ENCODE data around the gene DNASE1L3. TPM values are rescaled to one million over a fixed set of nuclear protein-coding genes. Genes with fewer than 3 reads are reported as not detected.
"Not testable (repeated sequence)": the region's sequence is repeated elsewhere in the genome, so short reads cannot be mapped to it uniquely, and the experiment has no call there.

Gene DNASE1L3
- total and polyA plus RNA-seq, 10 donors, result 52.1 to 245 (median 130) TPM

GRCh38 chr3:58202917-58203360 lies 7.8 kb downstream of the DNASE1L3 start:
- peak overlapping the region in 6 of 8 donors; percentile 9 to 81 (median 52) for H3K27ac ChIP-seq
- H3K36me3 ChIP-seq, result peaks cover 0 to 20% (median 0%) of the 10 kb centered on the region in 6 donors
- peaks cover 28 to 73% (median 53%) of the 10 kb centered on the region in 6 donors for H3K4me1 ChIP-seq
- no peak overlapping the region for H3K4me3 ChIP-seq
- WGBS, 5 donors, result 47 to 75% (median 59%) methylated on average over 9 of the region's 9 CpGs
- no peaks in the 10 kb centered on the region for H3K27me3 ChIP-seq (replicated peaks in 1 of 7)
- intact Hi-C loops (cut with DNase I; ENCODE audit: low total_unique reads), result no loop called here
- TF ChIP-seq POLR2A (IDR thresholded peaks at IDR 0.05) (no peak), CTCF (IDR thresholded peaks at IDR 0.05 in 8 of 11, conservative IDR thresholded peaks at IDR 0.05 in 3 of 11) (no peak), POLR2AphosphoS5 (IDR thresholded peaks at IDR 0.05) (peak in 2 of 3 donors; percentile 22 to 72)
- no peak for DNase-seq
- peaks cover 0 to 6% (median 0%) of the 10 kb centered on the region in 8 donors for H3K9me3 ChIP-seq

GRCh38 chr3:58201451-58201850 lies 9.3 kb downstream of the DNASE1L3 start:
- peaks cover 0 to 22% (median 0%) of the 10 kb centered on the region in 6 donors for H3K36me3 ChIP-seq
- H3K27me3 ChIP-seq (replicated peaks in 1 of 7); H3K4me3 ChIP-seq; H3K9me3 ChIP-seq; DNase-seq; intact Hi-C loops (cut with DNase I; ENCODE audit: low total_unique reads): not testable (repeated sequence)
- peaks cover 43 to 85% (median 67%) of the 10 kb centered on the region in 6 donors for H3K4me1 ChIP-seq
- WGBS, 5 donors, result 35 to 56% (median 53%) methylated on average over 3 of the region's 3 CpGs
- peak overlapping the region; percentile 50 to 85 (median 78) for H3K27ac ChIP-seq

GRCh38 chr3:58200846-58201355 lies 9.9 kb downstream of the DNASE1L3 start:
- DNase-seq, result no peak
- intact Hi-C loops (cut with DNase I; ENCODE audit: low total_unique reads), result no loop called here

GRCh38 chr3:58200121-58200709 lies 10.6 kb downstream of the DNASE1L3 start:
- Histone ChIP-seq H3K27ac (peak overlapping the region; percentile 50 to 85 (median 78)), H3K36me3 (peaks cover 0 to 31% (median 2%) of the 10 kb centered on the region in 6 donors), H3K27me3 (replicated peaks in 1 of 7) (no peaks in the 10 kb centered on the region), H3K4me1 (peaks cover 43 to 83% (median 70%) of the 10 kb centered on the region in 6 donors), H3K4me3 (peak overlapping the region in 2 of 8 donors; percentile 19 to 50), H3K9me3 (peaks cover 0 to 6% (median 0%) of the 10 kb centered on the region in 8 donors)
- intact Hi-C loops (cut with DNase I; ENCODE audit: low total_unique reads), result no loop called here
- DNase-seq, result peak; percentile 25
- TF ChIP-seq POLR2A (IDR thresholded peaks at IDR 0.05) (no peak), POLR2AphosphoS5 (IDR thresholded peaks at IDR 0.05) (no peak), CTCF (IDR thresholded peaks at IDR 0.05 in 8 of 11, conservative IDR thresholded peaks at IDR 0.05 in 3 of 11) (no peak)

More at GRCh38 chr3:58200846-58201355, 9.9 kb downstream of the DNASE1L3 start:
- H3K4me1 ChIP-seq, result peaks cover 43 to 86% (median 69%) of the 10 kb centered on the region in 6 donors
- peak overlapping the region; percentile 50 to 85 (median 78) for H3K27ac ChIP-seq
- 1 to 9% (median 8%) methylated on average over 9 to 11 of the region's 11 CpGs for WGBS, 5 donors
- no peak for TF ChIP-seq CTCF (IDR thresholded peaks at IDR 0.05 in 8 of 11, conservative IDR thresholded peaks at IDR 0.05 in 3 of 11)
- peak in 2 of 3 donors; percentile 9 to 36 for TF ChIP-seq POLR2AphosphoS5 (IDR thresholded peaks at IDR 0.05)
- peaks cover 0 to 6% (median 0%) of the 10 kb centered on the region in 8 donors for H3K9me3 ChIP-seq
- H3K27me3 ChIP-seq (replicated peaks in 1 of 7), result no peaks in the 10 kb centered on the region
- peaks cover 0 to 24% (median under 1%) of the 10 kb centered on the region in 6 donors for H3K36me3 ChIP-seq
- peak overlapping the region in 2 of 8 donors; percentile 19 to 50 for H3K4me3 ChIP-seq

Measured in spleen (tissue), 11 donors.